CD4-positive, alpha-beta T cell (primary cell): ENCODE results near the gene SETD1B. TPM values are rescaled to one million over a fixed set of nuclear protein-coding genes. Genes with fewer than 3 reads are reported as not detected.
"Not testable (repeated sequence)": the region's sequence is repeated elsewhere in the genome, so short reads cannot be mapped to it uniquely, and the experiment has no call there.

Experiments
- ATAC-seq: fragments of 200-7000 bp; cut with Tn5 transposase; one replicate; pipeline ENCODE4 v1.10.0; 2022; ENCODE audit warnings: mild to moderate bottlenecking; ENCODE audit not compliant: poor library complexity
- CTCF ChIA-PET: fragments of 350-600 bp; sonication (Branson Sonifier 250); formaldehyde crosslinking; loops from one replicate; lab custom pipeline; 2021; ENCODE audit warnings: antibody characterized with exemption, inconsistent platforms; lab: Charles Lee
- POLR2A ChIA-PET: fragments of 350-600 bp; sonication (Branson Sonifier 250); formaldehyde crosslinking; loops from one replicate; lab custom pipeline; 2021; ENCODE audit warnings: antibody characterized with exemption, inconsistent platforms; lab: Charles Lee
- DNase-seq, 14 experiments: peaks; one replicate each; pipeline ENCODE4 v3.0.0-alpha.2; 2013 to 2020; ENCODE audit warnings: mixed read lengths in 2 of 14
- H3K27ac ChIP-seq, 2 donors: one replicate each; pipeline versions ENCODE4 v1.5.1 to v1.7.0; 2013; ENCODE audit warnings: low read length in 2 of 2, low read depth in 1 of 2, mild to moderate bottlenecking in 1 of 2
- H3K27me3 ChIP-seq, 2 experiments: 1 replicate in 1 of 2; 2 replicates in 1 of 2; pipeline versions ENCODE4 v1.6.1 to v1.7.0; 2013; ENCODE audit warnings: low read length in 2 of 2, control low read depth in 1 of 2, mild to moderate bottlenecking in 1 of 2, moderate library complexity in 1 of 2; ENCODE audit not compliant: insufficient read depth in 2 of 2, control insufficient read depth in 1 of 2
- H3K36me3 ChIP-seq: one replicate; pipeline ENCODE4 v1.6.1; 2013; ENCODE audit warnings: low read length, control low read depth; ENCODE audit not compliant: insufficient read depth
- H3K4me1 ChIP-seq: one replicate; pipeline ENCODE4 v1.6.1; 2013; ENCODE audit warnings: low read length, control low read depth; ENCODE audit not compliant: insufficient read depth
- H3K4me3 ChIP-seq: one replicate; pipeline ENCODE4 v1.5.1; 2013; ENCODE audit warnings: mild to moderate bottlenecking, low read length, moderate library complexity
- H3K9me3 ChIP-seq, 2 experiments: 1 replicate in 1 of 2; 2 replicates in 1 of 2; pipeline versions ENCODE4 v1.6.1 to v1.7.0; 2013; ENCODE audit warnings: low read length in 2 of 2, mild to moderate bottlenecking in 2 of 2, control low read depth in 1 of 2, moderate library complexity in 1 of 2; ENCODE audit not compliant: control insufficient read depth in 1 of 2, insufficient read depth in 1 of 2
- H3K27ac Mint-ChIP-seq: one replicate; pipeline ENCODE4 v1.8.0; 2020; ENCODE audit warnings: mixed read lengths
- H3K27me3 Mint-ChIP-seq: one replicate; pipeline ENCODE4 v1.8.0; 2021; ENCODE audit warnings: mixed read lengths
- H3K36me3 Mint-ChIP-seq: one replicate; pipeline ENCODE4 v1.8.0; 2021; ENCODE audit warnings: low read depth, mixed read lengths
- H3K4me1 Mint-ChIP-seq: one replicate; pipeline ENCODE4 v1.8.0; 2021; ENCODE audit warnings: low read depth, mixed read lengths
- H3K4me3 Mint-ChIP-seq: one replicate; pipeline ENCODE4 v1.8.0; 2020; ENCODE audit warnings: mild to moderate bottlenecking, mixed read lengths
- H3K9me3 Mint-ChIP-seq: one replicate; pipeline ENCODE4 v1.8.0; 2020; ENCODE audit warnings: mixed read lengths
- CTCF ChIP-seq: fragments of 200-600 bp; IDR thresholded peaks from one replicate; pipeline ENCODE4 v1.8.0; 2022; ENCODE audit warnings: antibody characterized with exemption, mild to moderate bottlenecking
- intact Hi-C, 2 experiments: fragments of 100-400 bp; cut with DNase I in 1 of 2; cut with micrococcal nuclease in 1 of 2; formaldehyde crosslinking; loops; one replicate each; pipeline versions ENCODE4 v1.15.1 to v1.9.0; 2023 to 2025; cut with DNase I, micrococcal nuclease
- total RNA-seq, 174 experiments: library from RNA in 2 of 174; stranded (reverse) in 2 of 174; gene quantifications; one replicate each; pipeline ENCODE4 v1.2.3 and lab custom pipeline; 2021 to 2026

Gene SETD1B
- total RNA-seq, 2 experiments from 2014 or later = 146 to 151 TPM

GRCh38 chr12:121860257-121860656 is 56.4 kb downstream of the SETD1B start:
- H3K36me3 Mint-ChIP-seq = no peaks in the 10 kb centered on the region
- no peak for TF ChIP-seq CTCF
- no peak overlapping the region for H3K27ac Mint-ChIP-seq
- ChIA-PET CTCF (no interaction called here), POLR2A (no interaction called here)
- Histone ChIP-seq H3K27ac (no peak overlapping the region), H3K27me3 (no peaks in the 10 kb centered on the region), H3K4me1 (no peaks in the 10 kb centered on the region), H3K9me3 (no peaks in the 10 kb centered on the region), H3K4me3 (no peak overlapping the region), H3K36me3 (no peaks in the 10 kb centered on the region)
- H3K9me3 Mint-ChIP-seq = no peaks in the 10 kb centered on the region
- intact Hi-C loops = loop anchor here in 1 of 2 experiments (10.0 kb wide), 1 partner anchor 115 kb away; no protein-coding TSS in a partner anchor
- H3K27me3 Mint-ChIP-seq = no peaks in the 10 kb centered on the region
- no peaks in the 10 kb centered on the region for H3K4me1 Mint-ChIP-seq
- DNase-seq (no peak), ATAC-seq (no peak)
- H3K4me3 Mint-ChIP-seq = no peak overlapping the region

- H3K27ac ChIP-seq, POLR2A ChIA-PET, H3K4me1 Mint-ChIP-seq, H3K36me3 ChIP-seq, H3K9me3 ChIP-seq, ATAC-seq, CTCF ChIA-PET, H3K4me3 Mint-ChIP-seq, H3K27me3 ChIP-seq, H3K27ac Mint-ChIP-seq, H3K4me3 ChIP-seq, H3K9me3 Mint-ChIP-seq, H3K36me3 Mint-ChIP-seq, DNase-seq, H3K27me3 Mint-ChIP-seq, H3K4me1 ChIP-seq: not testable (repeated sequence)
- intact Hi-C loops = loop anchor here in 1 of 2 experiments (10.0 kb wide), 1 partner anchor 114 kb away; no protein-coding TSS in a partner anchor
These were observed 56.9 kb downstream of the SETD1B start for GRCh38 chr12:121860699-121861098.

GRCh38 chr12:121861636-121862254 is 57.9 kb downstream of the SETD1B start:
- POLR2A ChIA-PET = no interaction called here
- intact Hi-C loops = loop anchor here in 1 of 2 experiments (10.0 kb wide), 1 partner anchor 113 kb away; no protein-coding TSS in a partner anchor
- CTCF ChIA-PET = no interaction called here
- Histone ChIP-seq H3K27me3 (no peaks in the 10 kb centered on the region), H3K36me3 (no peaks in the 10 kb centered on the region), H3K4me1 (no peaks in the 10 kb centered on the region), H3K4me3 (no peak overlapping the region), H3K9me3 (no peaks in the 10 kb centered on the region), H3K27ac (no peak overlapping the region)
- no peak for TF ChIP-seq CTCF
- H3K27ac Mint-ChIP-seq = no peak overlapping the region
- H3K27me3 Mint-ChIP-seq = no peaks in the 10 kb centered on the region
- ATAC-seq (no peak), DNase-seq (no peak)
- no peak overlapping the region for H3K4me3 Mint-ChIP-seq
- no peaks in the 10 kb centered on the region for H3K36me3 Mint-ChIP-seq
- H3K4me1 Mint-ChIP-seq = no peaks in the 10 kb centered on the region
- H3K9me3 Mint-ChIP-seq = no peaks in the 10 kb centered on the region

GRCh38 chr12:121866331-121866730 is 62.5 kb downstream of the SETD1B start:
- Mint-ChIP-seq H3K4me1 (no peaks in the 10 kb centered on the region), H3K9me3 (no peaks in the 10 kb centered on the region), H3K4me3 (no peak overlapping the region), H3K36me3 (no peaks in the 10 kb centered on the region), H3K27me3 (no peaks in the 10 kb centered on the region), H3K27ac (no peak overlapping the region)
- CTCF ChIA-PET = no interaction called here
- Histone ChIP-seq H3K27me3 (no peaks in the 10 kb centered on the region), H3K27ac (no peak overlapping the region), H3K4me1 (no peaks in the 10 kb centered on the region), H3K4me3 (no peak overlapping the region), H3K36me3 (no peaks in the 10 kb centered on the region), H3K9me3 (no peaks in the 10 kb centered on the region)
- DNase-seq (no peak), ATAC-seq (no peak)
- intact Hi-C loops = loop anchor here in 1 of 2 experiments (10.0 kb wide), 1 partner anchor 108 kb away; no protein-coding TSS in a partner anchor
- no peak for TF ChIP-seq CTCF
- POLR2A ChIA-PET = no interaction called here

GRCh38 chr12:121869229-121869628 is 65.4 kb downstream of the SETD1B start:
- H3K27me3 ChIP-seq, H3K9me3 Mint-ChIP-seq, H3K36me3 ChIP-seq, H3K36me3 Mint-ChIP-seq, H3K4me3 ChIP-seq, ATAC-seq, H3K4me1 ChIP-seq, H3K27me3 Mint-ChIP-seq, H3K4me3 Mint-ChIP-seq, H3K4me1 Mint-ChIP-seq, POLR2A ChIA-PET, H3K27ac Mint-ChIP-seq, H3K27ac ChIP-seq, H3K9me3 ChIP-seq, DNase-seq: not testable (repeated sequence)
- CTCF ChIA-PET = interaction anchor here (0.7 kb wide), 1 partner anchor 987 kb away, joined by 3 read pairs; no protein-coding TSS in a partner anchor
- intact Hi-C loops = loop anchor here in 1 of 2 experiments (10.0 kb wide), 1 partner anchor 106 kb away; no protein-coding TSS in a partner anchor
